Measurements from ENCODE around the gene DYNLT2B. TPM values are rescaled to one million over a fixed set of nuclear protein-coding genes. Genes with fewer than 3 reads are reported as not detected.
"Not testable (repeated sequence)": the region's sequence is repeated elsewhere in the genome, so short reads cannot be mapped to it uniquely, and the experiment has no call there.

The DYNLT2B gene
- total and polyA plus RNA-seq, 11 donors = 1.9 to 8.8 (median 3.6) TPM

GRCh38 chr3:196351541-196351940 is 33.5 kb upstream of the DYNLT2B start:
- no peak for ATAC-seq
- Histone ChIP-seq H3K36me3 (peaks cover 0 to 72% (median 52%) of the 10 kb centered on the region in 9 donors), H3K9me3 (no peaks in the 10 kb centered on the region), H3K27me3 (no peaks in the 10 kb centered on the region), H3K4me1 (peaks cover 0 to 9% (median 0%) of the 10 kb centered on the region in 12 donors), H3K4me3 (no peak overlapping the region), H3K27ac (no peak overlapping the region)
- no peak for TF ChIP-seq POLR2A (IDR thresholded peaks at IDR 0.05)
- TF ChIP-seq, protein P1, sequence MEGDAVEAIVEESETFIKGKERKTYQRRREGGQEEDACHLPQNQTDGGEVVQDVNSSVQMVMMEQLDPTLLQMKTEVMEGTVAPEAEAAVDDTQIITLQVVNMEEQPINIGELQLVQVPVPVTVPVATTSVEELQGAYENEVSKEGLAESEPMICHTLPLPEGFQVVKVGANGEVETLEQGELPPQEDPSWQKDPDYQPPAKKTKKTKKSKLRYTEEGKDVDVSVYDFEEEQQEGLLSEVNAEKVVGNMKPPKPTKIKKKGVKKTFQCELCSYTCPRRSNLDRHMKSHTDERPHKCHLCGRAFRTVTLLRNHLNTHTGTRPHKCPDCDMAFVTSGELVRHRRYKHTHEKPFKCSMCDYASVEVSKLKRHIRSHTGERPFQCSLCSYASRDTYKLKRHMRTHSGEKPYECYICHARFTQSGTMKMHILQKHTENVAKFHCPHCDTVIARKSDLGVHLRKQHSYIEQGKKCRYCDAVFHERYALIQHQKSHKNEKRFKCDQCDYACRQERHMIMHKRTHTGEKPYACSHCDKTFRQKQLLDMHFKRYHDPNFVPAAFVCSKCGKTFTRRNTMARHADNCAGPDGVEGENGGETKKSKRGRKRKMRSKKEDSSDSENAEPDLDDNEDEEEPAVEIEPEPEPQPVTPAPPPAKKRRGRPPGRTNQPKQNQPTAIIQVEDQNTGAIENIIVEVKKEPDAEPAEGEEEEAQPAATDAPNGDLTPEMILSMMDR (IDR thresholded peaks at IDR 0.05) = no peak
- intact Hi-C loops (cut with DNase I) = no loop called here
- DNase-seq = no peak
- 74 to 77% (median 76%) methylated on average over 6 of the region's 6 CpGs for WGBS, 4 donors

DNA sequence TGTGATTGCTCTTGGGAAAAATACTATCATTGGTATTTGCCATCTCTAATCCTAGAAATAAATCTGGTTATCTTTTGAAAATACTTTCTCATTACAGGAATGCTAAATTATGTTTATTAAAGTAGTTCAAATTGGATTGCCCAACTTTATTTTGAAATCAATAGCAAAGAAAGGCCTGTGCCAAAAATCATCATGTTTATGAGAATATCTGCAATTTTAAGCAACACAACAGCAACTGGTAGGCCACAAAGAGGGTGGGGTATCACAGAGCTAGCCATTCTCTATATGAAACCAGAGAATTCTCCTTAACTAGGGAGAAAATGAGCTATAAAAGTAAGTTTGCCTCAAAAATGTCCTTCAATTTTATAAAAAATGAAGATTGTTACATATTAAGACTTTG is 32.0 kb upstream of the DYNLT2B start:
- Histone ChIP-seq H3K4me1 (peaks cover 0 to 11% (median 0%) of the 10 kb centered on the region in 12 donors), H3K27me3 (no peaks in the 10 kb centered on the region), H3K27ac (no peak overlapping the region), H3K4me3 (no peak overlapping the region), H3K9me3 (no peaks in the 10 kb centered on the region), H3K36me3 (peaks cover 0 to 57% (median 37%) of the 10 kb centered on the region in 9 donors)
- intact Hi-C loops (cut with DNase I) = no loop called here
- TF ChIP-seq, protein P1 (IDR thresholded peaks at IDR 0.05) = no peak
- TF ChIP-seq POLR2A (IDR thresholded peaks at IDR 0.05) = no peak
- ATAC-seq (no peak), DNase-seq (no peak)

- 88 to 92% (median 90%) methylated on average over 3 of the region's 3 CpGs for WGBS, 4 donors
- TF ChIP-seq, protein P1 (IDR thresholded peaks at IDR 0.05) = no peak
- no peak for TF ChIP-seq POLR2A (IDR thresholded peaks at IDR 0.05)
- DNase-seq (no peak), ATAC-seq (no peak)
- Histone ChIP-seq H3K4me3 (no peak overlapping the region), H3K9me3 (no peaks in the 10 kb centered on the region), H3K27me3 (no peaks in the 10 kb centered on the region), H3K36me3 (peaks cover 0 to 44% (median 23%) of the 10 kb centered on the region in 9 donors), H3K4me1 (peaks cover 0 to 18% (median 0%) of the 10 kb centered on the region in 12 donors), H3K27ac (no peak overlapping the region)
- intact Hi-C loops (cut with DNase I) = no loop called here
Measured at GRCh38 chr3:196348698-196349097, 30.7 kb upstream of the DYNLT2B start.

GRCh38 chr3:196344663-196345062 is 26.6 kb upstream of the DYNLT2B start:
- no peaks in the 10 kb centered on the region for H3K27me3 ChIP-seq
- ATAC-seq = no peak
- no peak for TF ChIP-seq POLR2A (IDR thresholded peaks at IDR 0.05)
- TF ChIP-seq, protein P1 (IDR thresholded peaks at IDR 0.05) = no peak
- peaks cover 0 to 11% (median 0%) of the 10 kb centered on the region in 12 donors for H3K4me1 ChIP-seq
- no peak for DNase-seq
- H3K4me3 ChIP-seq = no peak overlapping the region
- 55 to 70% (median 63%) methylated on average over 4 of the region's 4 CpGs for WGBS, 4 donors
- no peaks in the 10 kb centered on the region for H3K9me3 ChIP-seq
- peaks cover 0 to 25% (median 9%) of the 10 kb centered on the region in 9 donors for H3K36me3 ChIP-seq
- intact Hi-C loops (cut with DNase I) = no loop called here
- H3K27ac ChIP-seq = no peak overlapping the region

DNA sequence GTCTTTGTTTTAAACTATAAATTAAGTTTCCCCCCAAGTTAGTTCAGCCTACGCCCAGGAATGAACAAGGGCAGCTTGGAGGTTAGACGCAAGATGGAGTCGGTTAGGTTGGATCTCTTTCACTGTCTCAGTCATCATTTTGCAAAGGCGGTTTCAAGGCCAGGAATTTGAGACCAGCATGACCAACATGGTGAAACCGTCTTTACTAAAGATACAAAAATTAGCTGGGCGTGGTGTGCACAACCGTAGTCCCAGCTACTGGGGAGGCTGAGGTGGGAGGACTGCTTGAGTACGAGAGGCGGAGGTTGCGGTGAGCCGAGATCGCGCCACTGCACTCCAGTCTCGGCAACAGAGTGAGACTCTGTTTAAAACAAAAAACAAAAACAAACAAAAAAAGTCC is 25.9 kb upstream of the DYNLT2B start:
- H3K27ac ChIP-seq; ATAC-seq; H3K4me3 ChIP-seq; H3K27me3 ChIP-seq; H3K4me1 ChIP-seq; H3K9me3 ChIP-seq; intact Hi-C loops (cut with DNase I); DNase-seq: not testable (repeated sequence)
- WGBS, 4 donors = 93 to 98% (median 96%) methylated on average over 11 to 14 of the region's 14 CpGs
- peaks cover 0 to 18% (median 2%) of the 10 kb centered on the region in 9 donors for H3K36me3 ChIP-seq
